Hypothalamus (tissue), 51 donors: Measurements from ENCODE around the gene ECSCR.
"Not testable (repeated sequence)": the region's sequence is repeated elsewhere in the genome, so short reads cannot be mapped to it uniquely, and the experiment has no call there.

Experiments used
- DNase-seq, 51 donors: peaks; one replicate each; lab custom pipeline; 2025; lab: John Stamatoyannopoulos, UW

ECSCR gene, protein sequence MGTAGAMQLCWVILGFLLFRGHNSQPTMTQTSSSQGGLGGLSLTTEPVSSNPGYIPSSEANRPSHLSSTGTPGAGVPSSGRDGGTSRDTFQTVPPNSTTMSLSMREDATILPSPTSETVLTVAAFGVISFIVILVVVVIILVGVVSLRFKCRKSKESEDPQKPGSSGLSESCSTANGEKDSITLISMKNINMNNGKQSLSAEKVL

DNA sequence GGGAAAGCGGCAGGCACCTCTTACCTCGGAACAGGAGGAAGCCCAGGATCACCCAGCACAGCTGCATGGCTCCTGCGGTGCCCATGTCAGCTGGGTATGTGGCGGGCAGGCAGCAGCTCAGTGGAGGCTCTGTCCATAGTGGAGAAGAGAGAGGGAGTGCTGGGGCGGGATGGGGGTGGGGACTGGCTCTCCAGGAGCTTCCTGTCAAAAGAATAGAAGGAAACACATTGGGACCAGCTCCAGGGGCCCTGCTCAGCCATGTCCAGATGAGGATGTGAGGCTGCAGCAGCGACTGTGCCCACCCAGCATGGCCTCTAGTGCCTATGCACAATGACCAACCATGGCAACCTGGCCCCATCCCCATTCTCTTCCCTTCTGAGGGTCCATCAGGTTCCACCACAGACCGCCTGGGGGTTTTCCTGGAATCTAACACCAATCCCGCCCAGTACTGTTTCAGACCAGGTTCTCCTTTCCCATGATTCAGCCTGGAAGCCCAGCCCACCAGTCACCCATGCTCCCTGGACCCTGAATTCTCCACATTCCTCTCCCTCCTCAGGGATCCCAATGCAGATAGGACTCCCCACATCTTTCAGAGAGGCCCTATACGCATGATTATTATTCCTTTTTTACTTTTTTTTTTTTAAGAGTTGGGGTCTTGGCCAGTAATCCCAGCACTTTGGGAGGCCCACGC lies at the start of gene ECSCR:
TSS of gene ECSCR (minus strand) at position 158 of the 691 bp plus-strand sequence. CDS start at position 85, 73 bp downstream.
- no peak for DNase-seq

DNA sequence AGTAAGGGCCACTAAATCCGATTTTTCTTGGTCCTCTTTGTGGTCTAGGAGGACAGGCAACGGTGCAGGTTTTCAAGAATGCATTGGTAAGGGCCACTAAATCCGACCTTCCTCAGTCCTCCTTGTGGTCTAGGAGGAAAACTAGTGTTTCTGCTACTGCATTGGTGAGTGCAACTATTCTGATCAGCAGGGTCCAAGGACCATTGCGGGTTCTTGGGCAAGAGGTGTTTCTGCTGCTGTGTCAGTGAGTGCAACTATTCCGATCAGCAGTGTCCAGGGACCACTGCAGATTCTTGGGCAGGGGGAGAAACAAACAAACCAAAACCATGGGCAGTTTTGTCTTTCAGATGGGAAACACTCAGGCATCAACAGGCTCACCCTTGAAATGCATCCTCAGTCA lies 42.2 kb upstream of the ECSCR start:
- DNase-seq: not testable (repeated sequence)

DNA sequence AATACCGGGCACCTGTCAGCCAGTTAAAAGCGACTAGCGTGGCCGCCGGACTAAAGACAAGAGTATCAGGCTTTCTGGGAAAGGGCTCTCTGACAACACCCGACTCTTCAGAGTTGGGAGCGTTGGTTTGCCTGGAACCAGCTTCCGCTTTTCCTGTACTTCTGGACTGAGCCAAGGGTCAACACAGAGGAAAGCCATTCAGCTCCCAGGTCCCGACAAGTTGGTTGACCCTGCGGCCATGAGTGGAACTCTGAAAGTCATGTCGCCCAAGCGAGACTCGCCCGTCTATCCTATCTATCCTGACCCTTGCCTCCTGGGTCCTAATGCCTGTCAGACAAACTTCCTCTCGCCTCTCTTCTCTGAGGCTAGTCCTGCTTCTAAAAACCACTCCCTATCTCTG lies 41.3 kb upstream of the ECSCR start:
- DNase-seq: peak in 3 of 51 donors; percentile 7 to 27 (median 11)

DNA sequence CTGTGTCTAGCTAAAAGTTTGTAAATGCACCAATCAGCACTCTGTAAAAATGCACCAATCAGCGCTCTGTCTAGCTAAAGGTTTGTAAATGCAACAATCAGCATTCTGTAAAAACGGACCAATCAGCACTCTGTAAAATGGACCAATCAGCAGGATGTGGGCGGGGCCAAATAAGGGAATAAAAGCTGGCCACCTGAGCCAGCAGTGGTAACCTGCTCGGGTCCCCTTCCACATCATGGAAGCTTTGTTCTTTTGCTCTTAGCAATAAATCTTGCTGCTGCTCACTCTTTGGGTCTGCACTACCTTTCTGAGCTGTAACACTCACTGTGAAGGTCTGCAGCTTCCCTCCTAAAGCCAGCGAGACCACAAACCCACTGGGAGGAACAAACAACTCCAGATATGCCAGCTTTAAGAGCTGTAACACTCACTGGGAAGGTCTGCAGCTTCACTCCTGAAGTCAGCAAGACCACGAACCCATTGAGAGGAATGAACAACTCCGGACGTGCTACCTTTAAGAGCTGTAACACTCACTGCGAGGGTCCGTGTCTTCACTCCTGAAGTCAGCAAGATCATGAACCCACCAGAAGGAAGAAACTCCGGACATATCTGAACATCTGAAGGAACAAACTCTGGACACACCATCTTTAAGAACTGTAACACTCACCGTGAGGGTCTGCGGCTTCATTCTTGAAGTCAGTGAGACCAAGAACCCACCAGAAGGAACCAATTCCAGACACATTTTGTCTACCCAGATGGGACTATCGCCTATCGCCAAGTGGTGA lies 40.7 kb upstream of the ECSCR start:
- DNase-seq: not testable (repeated sequence)

DNA sequence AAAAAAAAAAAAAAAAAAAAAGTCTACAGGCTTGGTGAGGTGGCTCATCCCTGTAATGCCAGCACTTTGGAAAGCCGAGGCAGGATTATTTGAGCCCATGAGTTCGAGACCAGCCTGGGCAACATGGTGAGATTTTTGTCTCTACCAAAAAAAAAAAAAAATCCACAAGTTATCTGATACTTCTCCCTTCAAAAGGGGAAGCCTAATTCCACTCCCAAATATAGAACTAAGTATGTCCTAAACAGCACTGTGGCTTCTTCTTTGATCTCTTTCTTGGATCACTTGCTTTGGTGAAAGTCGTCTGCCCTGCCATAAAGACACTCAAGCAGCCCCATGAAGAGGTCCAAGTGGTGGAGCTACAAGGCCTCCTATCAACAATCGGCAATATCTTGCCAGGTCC lies 38.8 kb upstream of the ECSCR start:
- DNase-seq: no peak

DNA sequence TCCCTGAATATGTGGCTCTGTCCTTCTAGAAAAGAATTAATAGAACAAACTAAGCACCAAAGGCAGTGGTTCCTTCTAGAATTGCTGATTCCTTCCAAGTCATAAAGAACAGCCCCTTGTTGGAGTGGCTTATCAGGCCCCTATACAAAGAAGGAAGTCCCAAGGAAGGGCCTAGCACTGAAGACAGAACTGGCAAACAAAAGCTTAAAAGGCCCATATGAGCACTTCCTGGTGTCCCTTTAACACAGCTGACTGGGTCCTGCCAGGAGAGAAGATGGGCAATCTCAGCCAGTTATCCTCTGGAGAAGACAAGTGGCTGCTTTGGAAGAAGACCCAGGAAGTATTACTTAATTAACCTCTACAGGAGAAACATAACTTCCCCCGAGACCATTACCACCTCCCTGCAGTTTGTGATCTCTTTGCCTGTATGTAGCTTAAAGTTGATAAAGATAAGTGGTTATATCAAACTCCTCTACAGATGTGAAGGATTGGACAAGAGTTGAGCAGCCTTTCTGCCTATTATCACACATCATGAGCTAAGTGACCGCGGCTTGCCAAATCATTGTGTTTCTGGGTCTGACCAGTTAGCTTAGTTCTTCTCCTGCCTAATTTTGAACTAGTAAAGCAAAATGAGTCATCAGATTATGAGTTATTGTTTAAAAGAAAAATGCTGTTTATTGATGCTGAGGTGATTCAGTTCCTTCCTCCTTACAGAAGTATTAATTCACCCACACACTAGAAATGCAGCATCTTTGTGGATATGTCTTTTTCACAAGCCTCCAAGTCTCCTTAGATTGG lies 33.3 kb upstream of the ECSCR start:
- peak in 2 of 51 donors; percentile 4 to 11 for DNase-seq

DNA sequence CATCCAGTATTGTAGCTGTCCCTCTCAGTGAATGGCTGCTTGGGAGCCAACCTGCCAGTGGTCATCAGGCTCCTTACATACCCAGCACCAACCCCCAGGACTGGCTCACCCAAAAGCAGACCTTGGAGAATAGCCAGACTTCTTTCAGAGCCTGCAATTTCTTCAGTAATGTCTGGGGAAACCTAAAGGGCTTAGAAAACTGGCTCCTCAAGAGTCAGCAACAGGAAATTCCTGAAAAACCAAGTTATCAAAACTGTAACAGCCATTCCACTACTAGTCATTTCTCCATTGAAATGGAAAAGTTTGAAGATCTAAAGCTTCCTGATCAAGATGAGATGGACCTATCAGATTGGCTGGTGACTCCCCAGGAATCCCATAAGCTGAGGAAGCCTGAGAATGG lies 32.3 kb upstream of the ECSCR start:
- no peak for DNase-seq

DNA sequence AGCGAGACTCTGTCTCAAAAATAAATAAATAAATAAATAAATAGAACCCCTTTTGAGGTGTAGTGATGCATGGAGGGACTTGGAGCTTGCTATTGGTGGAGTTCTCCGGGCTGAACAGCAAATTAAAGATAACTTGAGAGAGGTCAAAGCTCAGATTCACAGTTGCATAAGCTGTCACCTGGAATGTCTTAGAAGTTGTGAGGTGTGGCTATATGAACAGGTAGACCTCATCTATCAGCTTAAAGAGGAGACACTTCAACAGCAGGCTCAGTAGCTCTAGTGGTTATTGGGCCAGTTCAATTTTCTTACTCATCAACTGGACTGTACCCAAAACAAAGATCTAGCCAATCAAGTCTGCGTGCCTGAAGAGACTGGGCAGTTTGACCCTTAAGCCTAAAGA lies 31.7 kb upstream of the ECSCR start:
- DNase-seq: no peak

DNA sequence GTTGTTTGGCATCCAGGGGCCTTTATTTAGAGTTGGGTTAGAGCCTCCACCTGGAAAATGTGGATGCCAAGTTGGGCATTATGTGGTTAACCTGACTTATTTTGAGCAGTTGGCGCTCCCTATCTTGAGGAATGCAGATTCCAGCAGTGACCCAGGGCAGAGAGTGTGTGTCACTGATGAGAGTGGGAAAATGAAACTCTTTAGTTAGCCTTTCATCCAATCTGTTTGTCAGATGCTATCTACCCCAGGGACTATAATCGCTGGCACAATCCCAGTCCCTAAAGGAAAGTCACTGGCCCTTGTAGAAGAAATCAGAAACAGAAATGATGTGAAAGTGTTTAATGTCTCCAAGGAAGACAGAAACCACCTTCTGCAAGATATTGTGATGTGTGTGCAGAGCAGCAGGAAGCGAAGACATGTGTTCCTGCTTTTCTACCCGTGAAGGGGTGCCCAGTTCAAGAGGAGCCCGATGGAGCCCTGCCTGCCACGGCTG lies 30.2 kb upstream of the ECSCR start:
- DNase-seq: no peak

DNA sequence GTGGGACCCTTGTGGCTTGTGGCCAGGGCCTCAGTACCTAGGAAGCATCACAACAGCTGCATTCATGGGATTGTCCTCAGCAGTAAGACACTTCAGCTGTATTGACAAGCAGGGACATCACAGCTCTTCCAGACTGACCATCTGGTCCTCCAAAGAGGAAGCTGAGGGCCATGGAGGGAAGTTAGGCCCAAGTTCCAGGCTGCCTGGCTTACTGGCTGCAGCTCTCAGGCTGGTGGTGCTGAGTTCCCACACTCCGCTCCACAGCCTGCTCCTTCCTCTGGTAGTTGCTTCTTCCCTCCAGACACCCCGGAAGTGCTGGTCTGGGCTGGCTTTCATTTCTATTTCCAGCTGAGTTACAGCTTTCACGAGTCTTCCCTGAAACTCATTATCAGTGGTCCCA lies 25.7 kb upstream of the ECSCR start:
- peak in 16 of 51 donors; percentile 5 to 37 (median 30) for DNase-seq

DNA sequence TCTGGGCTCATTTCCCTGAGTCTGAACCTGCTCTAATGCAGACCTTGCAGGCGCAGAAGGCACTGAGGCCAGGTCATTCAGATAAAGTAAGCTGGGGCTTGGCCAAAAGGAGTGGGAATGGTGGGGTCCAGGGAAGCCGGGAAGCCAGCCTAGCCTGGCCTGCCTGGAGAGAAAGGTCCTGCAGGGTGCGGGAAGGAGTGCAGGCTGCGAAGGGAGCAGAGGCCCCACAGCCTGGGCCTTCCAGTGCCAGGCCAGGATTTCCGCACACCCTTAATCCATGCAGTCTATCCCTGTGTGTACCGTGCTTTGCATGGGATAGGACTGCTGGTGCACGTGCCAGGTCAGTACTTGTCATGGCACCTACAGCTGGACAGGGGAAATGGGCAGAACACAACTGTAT lies 23.7 kb upstream of the ECSCR start:
- no peak for DNase-seq

DNA sequence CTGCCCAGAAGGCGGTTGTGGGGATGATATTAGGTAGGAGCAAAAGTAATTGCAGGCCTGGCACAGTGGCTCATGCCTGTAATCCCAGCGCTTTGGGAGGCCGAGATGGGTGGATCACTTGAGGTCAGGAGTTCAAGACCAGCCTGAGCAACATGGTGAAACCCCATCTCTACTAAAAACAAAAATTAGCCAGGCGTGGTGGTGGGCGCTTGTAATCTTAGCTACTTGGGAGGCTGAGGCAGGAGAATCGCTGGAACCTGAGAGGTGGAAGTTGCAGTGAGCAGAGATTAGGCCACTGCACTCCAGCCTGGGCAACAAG lies 20.3 kb upstream of the ECSCR start:
- not testable (repeated sequence) for DNase-seq

DNA sequence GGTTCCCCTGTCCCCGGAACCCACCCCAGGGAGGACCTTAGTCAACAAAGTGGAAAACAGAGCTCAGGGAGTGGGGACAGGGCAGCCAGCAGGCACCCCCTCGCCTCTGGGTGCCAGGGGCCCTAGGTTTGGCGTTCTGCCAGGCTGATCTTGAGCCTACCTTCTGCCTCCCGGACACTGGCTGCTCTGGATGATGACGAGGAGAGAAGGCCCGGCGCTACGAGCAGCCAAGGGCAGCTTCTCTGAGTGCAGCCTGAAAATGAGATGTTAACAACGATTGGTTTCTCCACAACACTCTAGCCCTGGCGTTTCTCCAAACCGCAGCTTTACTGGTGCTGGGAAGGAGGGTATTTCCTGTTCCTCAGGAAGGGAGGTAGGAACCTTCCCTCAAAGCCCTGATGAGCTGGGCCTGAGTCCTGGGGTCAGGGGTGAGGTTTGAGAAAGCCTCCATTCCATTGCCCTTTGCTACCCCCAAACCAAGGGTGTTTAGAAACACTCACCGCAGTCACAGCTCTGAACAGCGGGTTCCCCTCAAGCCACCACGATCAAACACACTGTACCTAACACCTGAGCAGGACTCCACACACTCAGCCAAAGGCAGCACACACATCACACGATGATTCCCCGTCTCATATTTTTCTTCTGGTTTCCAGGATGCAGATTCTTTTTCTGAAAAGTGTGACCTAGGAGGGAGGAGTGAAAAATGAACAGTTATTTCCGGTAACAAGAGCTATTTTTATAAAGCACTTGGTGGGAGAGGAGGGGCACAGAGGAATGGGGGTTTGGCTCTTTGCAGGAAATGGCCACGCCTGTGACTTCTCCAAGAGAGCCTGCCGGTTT lies 19.7 kb upstream of the ECSCR start, which contains the start of gene STING1:
TSS of gene STING1 (minus strand) at position 709 of the 840 bp plus-strand sequence. CDS start 1,054 bp downstream, outside the sequence.
- DNase-seq: peak in 21 of 51 donors; percentile 3 to 52 (median 18)

DNA sequence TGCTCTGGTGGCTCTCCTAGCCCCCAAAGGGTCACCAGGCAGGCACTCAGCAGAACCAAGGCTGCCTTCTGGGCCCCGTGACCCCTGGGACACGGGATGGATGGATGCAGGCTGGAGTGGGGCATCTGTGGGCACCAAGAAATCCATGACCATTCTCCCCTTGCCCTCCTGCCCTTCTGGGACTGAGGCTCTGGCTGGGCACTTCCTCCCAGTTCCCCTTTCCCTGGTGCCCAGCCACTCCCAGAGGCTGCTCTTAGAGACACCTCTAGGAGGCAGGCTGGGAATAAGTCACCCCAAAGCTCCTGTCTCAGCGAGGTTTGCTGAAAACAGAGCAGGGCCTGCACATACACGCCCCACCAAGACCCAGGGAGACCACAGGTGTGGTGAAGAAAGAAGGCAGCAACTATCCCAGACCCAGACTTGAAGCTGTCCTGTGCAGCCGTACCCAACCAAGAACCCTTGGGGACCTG lies 19.1 kb upstream of the ECSCR start:
- DNase-seq: peak in 1 of 51 donors; percentile 30

DNA sequence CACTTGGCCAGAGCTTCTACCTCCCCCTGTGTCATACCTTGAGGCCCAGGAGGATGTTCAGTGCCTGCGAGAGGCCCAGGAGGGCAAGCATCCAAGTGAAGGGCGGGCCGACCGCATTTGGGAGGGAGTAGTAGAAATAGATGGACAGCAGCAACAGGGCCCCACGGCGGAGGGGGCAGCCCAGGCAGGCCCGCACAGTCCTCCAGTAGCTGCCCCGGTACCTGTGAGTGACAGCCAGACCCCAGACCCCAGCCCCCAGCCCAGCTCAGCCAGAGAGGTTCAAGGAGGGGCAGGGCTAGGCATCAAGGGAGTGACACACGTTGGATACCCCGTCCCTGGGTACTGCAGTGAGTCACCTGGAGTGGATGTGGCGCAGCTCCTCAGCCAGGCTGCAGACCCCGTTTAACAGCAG lies 18.6 kb upstream of the ECSCR start:
- no peak for DNase-seq

DNA sequence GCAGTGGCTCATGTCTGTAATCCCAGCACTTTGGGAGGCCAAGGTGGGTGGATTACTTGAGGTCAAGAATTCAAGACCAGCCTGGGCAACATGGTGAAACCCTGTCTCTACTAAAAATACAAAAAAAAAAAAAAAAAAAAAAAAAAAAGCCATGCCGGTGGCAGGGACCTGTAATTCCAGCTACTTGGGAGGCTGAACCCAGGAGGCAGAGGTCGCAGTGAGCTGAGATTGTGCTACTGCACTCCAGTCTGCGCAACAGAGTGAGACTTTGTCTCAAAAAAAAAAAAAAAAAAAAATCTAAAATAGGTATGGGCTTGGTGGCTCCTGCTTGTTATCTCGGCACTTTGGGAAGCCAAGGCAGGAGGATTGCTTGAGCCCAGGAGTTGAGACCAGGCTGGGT lies 17.2 kb upstream of the ECSCR start:
- not testable (repeated sequence) for DNase-seq

DNA sequence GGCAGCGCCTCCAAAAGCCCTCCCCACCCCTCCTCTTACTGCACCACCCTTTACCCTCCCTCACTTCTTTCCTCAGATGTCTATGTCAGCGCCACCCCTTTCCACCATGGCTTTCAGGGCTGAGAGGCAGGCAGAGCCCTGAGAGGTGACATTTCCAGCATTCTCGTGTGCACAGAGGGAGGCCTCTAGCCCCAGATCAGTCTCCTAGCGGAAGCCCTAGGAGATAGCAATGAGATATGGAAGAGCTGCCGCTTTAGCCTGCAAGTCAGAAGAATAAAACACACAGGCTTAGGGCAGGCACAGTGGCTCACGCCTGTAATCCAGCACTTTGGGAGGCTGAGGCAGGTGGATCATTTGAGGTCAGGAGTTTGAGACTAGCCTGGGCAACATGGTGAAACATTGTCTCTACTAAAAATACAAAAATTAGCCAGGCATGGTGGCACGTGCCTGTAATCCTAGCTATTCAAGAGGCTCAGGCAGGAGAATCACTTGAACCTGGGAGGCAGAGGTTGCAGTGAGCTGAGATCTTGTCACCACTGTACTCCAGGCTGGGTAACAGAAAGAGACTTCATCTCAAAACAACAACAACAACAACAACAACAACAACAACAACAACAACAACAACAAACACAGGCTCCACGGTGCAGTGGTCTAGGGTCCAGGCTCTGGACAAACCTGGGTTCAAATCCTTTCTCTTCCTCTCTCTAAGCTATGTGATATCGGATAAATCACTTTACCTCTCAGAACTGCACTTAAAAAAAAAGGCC lies 16.3 kb upstream of the ECSCR start:
- not testable (repeated sequence) for DNase-seq

DNA sequence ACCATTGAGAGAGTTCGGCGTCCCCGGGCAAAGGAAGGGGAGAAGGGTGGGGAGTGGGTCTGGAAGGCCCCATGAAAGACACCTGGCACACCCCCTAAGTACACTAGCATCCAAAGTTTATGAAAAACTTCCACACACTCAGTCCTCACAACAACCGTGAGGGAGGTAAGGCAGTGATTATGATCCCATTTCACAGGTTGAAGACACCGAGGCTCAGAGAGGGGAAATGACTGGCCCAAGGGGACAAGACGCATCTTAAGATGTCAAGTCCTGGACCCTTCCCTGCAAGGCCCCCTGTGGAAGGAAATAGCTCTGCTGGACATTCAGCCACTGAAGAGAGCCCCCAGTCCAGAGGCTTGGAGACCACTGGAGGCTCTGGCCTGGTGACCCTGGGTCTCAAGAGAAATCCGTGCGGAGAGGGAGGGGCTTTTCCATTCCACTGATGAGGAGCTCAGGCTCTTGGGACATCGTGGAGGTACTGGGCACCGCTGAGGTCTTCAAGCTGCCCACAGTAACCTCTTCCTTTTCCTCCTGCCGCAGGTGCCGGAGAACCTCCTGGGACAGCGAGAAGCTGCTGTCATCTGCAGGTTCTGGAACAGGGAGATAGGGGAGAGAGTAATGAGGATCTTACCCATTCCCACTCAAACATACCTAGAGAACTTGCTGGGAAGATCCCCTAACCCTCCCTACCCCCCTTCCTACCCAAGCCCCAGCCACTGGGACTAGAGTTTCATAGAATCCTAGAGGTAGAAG lies 13.5 kb upstream of the ECSCR start:
- no peak for DNase-seq
